KMS-11 (cell line): ENCODE measurements around the gene ZNF311.

Experiments
- H2AFZ ChIP-seq: fragments of 200-600 bp; sonication (generic); 2 replicates; pipeline ENCODE4 v1.6.1; 2016; ENCODE audit warnings: antibody characterized with exemption, mixed run types, low read depth
- H3K27ac ChIP-seq: fragments of 200-600 bp; sonication (generic); 2 replicates; pipeline ENCODE4 v1.6.1; 2016; ENCODE audit warnings: mild to moderate bottlenecking, mixed run types
- H3K27me3 ChIP-seq: fragments of 200-600 bp; sonication (generic); 2 replicates; pipeline ENCODE4 v1.6.1; 2017; ENCODE audit warnings: mild to moderate bottlenecking, low read depth, mixed run types, moderate library complexity; ENCODE audit not compliant: insufficient read depth
- H3K36me3 ChIP-seq: fragments of 200-600 bp; sonication (generic); 2 replicates; pipeline ENCODE4 v1.6.1; 2017; ENCODE audit warnings: mild to moderate bottlenecking, mixed run types; ENCODE audit not compliant: insufficient read depth
- H3K4me1 ChIP-seq: fragments of 200-600 bp; sonication (generic); 2 replicates; pipeline ENCODE4 v1.6.1; 2016; ENCODE audit warnings: mild to moderate bottlenecking, low read depth, mixed run types; ENCODE audit not compliant: poor library complexity, severe bottlenecking
- H3K4me2 ChIP-seq: fragments of 200-600 bp; sonication (generic); 2 replicates; pipeline ENCODE4 v1.7.0; 2016; ENCODE audit warnings: mild to moderate bottlenecking, mixed run types
- H3K4me3 ChIP-seq: fragments of 200-600 bp; sonication (generic); IDR thresholded peaks from 2 replicates; pipeline ENCODE4 v1.6.1; 2017; ENCODE audit warnings: low read depth, low read length, mixed read lengths; ENCODE audit not compliant: insufficient read depth
- H3K79me2 ChIP-seq: fragments of 200-600 bp; sonication (generic); 2 replicates; pipeline ENCODE4 v1.6.1; 2016; ENCODE audit warnings: low read depth, mixed run types; ENCODE audit not compliant: insufficient read depth
- H3K9ac ChIP-seq: fragments of 200-600 bp; sonication (generic); 2 replicates; pipeline ENCODE4 v1.6.1; 2016; ENCODE audit warnings: mild to moderate bottlenecking, mixed run types
- H4K20me1 ChIP-seq: fragments of 200-600 bp; sonication (generic); 2 replicates; pipeline ENCODE4 v1.6.1; 2016; ENCODE audit warnings: mild to moderate bottlenecking, mixed run types; ENCODE audit not compliant: insufficient read depth
- TF ChIP-seq, protein P1 (sequence below): fragments of 200-600 bp; sonication (generic); conservative IDR thresholded peaks from 2 replicates; pipeline ENCODE4 v1.6.1; 2017; ENCODE audit warnings: low read depth, mild to moderate bottlenecking, antibody characterized with exemption, low read length, moderate library complexity, mixed read lengths

Gene ZNF311

DNA sequence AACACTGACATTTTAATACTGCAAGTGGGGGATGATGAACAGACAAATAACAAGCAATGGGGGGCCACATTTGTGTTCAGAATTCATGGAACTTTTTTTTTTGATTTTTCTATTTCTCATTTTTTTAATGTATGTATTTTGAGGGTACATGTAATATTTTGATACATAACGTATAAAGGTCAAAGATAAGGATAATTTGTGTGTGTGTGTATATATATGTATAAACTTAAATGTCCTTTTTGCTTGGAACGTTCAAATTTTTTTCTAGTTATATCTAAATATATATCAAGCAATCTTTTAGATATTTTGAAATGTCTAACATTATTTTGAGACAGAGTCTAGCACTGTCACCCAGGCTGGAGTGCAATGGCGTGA, 12.3 kb upstream of the ZNF311 start:
- Histone ChIP-seq H3K4me2 (peak overlapping the region; percentile 61; the same call in 1 of the 2 replicates), H3K79me2 (no peaks in the 10 kb centered on the region), H3K4me3 (no peak overlapping the region), H3K27me3 (no peaks in the 10 kb centered on the region), H3K27ac (no peak overlapping the region), H3K9ac (no peak overlapping the region), H4K20me1 (no peaks in the 10 kb centered on the region), H3K36me3 (no peaks in the 10 kb centered on the region), H2AFZ (peak overlapping the region; percentile 99; the same call in 1 of the 2 replicates), H3K4me1 (no peaks in the 10 kb centered on the region)
- TF ChIP-seq, protein P1, sequence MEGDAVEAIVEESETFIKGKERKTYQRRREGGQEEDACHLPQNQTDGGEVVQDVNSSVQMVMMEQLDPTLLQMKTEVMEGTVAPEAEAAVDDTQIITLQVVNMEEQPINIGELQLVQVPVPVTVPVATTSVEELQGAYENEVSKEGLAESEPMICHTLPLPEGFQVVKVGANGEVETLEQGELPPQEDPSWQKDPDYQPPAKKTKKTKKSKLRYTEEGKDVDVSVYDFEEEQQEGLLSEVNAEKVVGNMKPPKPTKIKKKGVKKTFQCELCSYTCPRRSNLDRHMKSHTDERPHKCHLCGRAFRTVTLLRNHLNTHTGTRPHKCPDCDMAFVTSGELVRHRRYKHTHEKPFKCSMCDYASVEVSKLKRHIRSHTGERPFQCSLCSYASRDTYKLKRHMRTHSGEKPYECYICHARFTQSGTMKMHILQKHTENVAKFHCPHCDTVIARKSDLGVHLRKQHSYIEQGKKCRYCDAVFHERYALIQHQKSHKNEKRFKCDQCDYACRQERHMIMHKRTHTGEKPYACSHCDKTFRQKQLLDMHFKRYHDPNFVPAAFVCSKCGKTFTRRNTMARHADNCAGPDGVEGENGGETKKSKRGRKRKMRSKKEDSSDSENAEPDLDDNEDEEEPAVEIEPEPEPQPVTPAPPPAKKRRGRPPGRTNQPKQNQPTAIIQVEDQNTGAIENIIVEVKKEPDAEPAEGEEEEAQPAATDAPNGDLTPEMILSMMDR = peak; percentile 34

GRCh38 chr6:29016559-29017427, 11.7 kb upstream of the ZNF311 start:
- Histone ChIP-seq H3K36me3 (no peaks in the 10 kb centered on the region), H4K20me1 (no peaks in the 10 kb centered on the region), H3K4me3 (peak overlapping the region; percentile 47), H3K27ac (peak overlapping the region; percentile 51), H3K4me2 (peak overlapping the region; percentile 61), H3K9ac (peak overlapping the region; percentile 33; the same call in 1 of the 2 replicates), H3K4me1 (no peaks in the 10 kb centered on the region), H2AFZ (peak overlapping the region; percentile 99), H3K79me2 (no peaks in the 10 kb centered on the region), H3K27me3 (no peaks in the 10 kb centered on the region)
- TF ChIP-seq, protein P1 = peak; percentile 97

DNA sequence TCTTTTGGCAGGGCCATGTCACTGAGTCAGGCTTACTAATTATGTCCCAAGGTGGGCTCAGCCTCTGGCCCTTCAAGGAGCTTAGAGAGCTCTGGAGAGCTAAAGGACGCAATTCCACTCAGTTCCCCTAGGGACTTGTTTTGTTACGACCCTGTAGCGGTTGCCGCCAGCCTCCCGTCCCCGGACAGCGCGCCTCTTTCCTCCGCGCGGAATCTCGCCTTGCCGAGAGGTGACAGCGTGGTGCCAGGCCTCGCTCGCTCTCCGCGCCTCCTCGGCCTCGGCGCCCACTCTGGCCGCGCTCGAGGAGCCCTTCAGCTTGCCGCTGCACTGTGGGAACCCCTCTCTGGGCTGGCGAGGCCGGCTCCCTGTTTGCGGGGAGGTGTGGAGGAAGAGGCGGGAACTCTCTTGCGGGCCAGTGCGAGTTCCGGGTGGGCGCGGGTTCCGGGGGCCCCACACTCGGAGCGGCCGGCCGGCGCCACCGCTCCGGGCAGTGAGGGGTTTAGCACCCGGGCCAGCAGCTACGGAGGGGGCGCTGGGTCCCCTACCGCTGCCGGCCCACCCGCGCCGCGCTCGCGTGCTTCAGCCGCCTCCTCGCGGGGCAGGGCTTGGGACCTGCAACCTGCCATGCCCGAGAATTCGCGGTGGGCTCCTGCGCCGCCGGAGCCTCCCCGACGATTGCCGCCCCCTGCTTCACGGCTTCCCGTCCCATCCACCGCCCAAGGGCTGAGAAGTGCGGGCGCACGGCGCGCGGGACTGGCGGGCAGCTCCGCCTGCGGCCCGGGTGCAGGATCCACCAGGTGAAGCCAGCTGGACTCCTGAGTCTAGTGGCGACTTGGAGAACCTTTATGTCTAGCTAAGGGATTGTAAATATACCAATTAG, 9.9 kb upstream of the ZNF311 start:
- Histone ChIP-seq H3K27me3 (no peaks in the 10 kb centered on the region), H3K36me3 (no peaks in the 10 kb centered on the region), H3K9ac (no peak overlapping the region), H3K4me1 (no peaks in the 10 kb centered on the region), H2AFZ (peak overlapping the region; percentile 99; the same call in 1 of the 2 replicates), H3K4me2 (no peak overlapping the region), H3K4me3 (no peak overlapping the region), H4K20me1 (no peaks in the 10 kb centered on the region), H3K79me2 (no peaks in the 10 kb centered on the region), H3K27ac (no peak overlapping the region; the same call in 1 of the 2 replicates)
- TF ChIP-seq, protein P1 = no peak

DNA sequence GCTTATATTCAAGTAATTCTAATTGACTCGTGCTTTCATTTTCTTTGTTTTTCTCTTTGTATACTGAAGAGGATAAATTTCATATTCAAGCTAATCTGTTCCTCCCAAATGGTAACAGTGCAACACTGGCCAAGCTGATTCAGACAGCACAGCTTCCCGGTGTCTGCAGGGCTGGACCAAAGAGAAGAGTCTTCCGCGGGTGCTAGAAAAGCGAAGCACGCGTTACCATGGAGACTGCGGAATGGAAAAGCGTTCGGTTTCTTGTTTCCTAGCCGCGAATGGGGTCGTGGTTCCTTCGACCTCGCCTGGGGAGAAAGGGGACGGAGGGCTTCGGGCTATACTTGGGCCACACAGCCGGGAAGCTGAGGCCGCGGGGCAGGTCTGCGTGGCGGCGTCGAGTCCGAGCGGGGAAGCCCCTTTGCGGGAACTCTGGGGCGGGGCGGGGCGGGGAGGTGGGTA, 6.2 kb upstream of the ZNF311 start:
- H3K27me3 ChIP-seq = no peaks in the 10 kb centered on the region
- H3K9ac ChIP-seq = peak overlapping the region; percentile 27; the same call in 1 of the 2 replicates
- H3K4me2 ChIP-seq = peak overlapping the region; percentile 43; the same call in 1 of the 2 replicates
- H3K79me2 ChIP-seq = no peaks in the 10 kb centered on the region
- H4K20me1 ChIP-seq = no peaks in the 10 kb centered on the region
- H2AFZ ChIP-seq = peak overlapping the region; percentile 58; the same call in 1 of the 2 replicates
- H3K4me3 ChIP-seq = no peak overlapping the region
- TF ChIP-seq, protein P1 = no peak
- H3K4me1 ChIP-seq = no peaks in the 10 kb centered on the region
- no peaks in the 10 kb centered on the region for H3K36me3 ChIP-seq
- H3K27ac ChIP-seq = peak overlapping the region; percentile 15; the same call in 1 of the 2 replicates
